Esophagus muscularis mucosa (tissue), 4 donors: ENCODE measurements around the gene MNT.

Source experiments
- CTCF ChIP-seq, 3 experiments: fragments of 200-600 bp in 2 of 3; fragments of 450-650 bp in 1 of 3; sonication (generic) in 2 of 3; IDR thresholded peaks; one replicate each; pipeline ENCODE4 v1.5.1; 2017 to 2019; ENCODE audit warnings: antibody characterized with exemption in 3 of 3, mild to moderate bottlenecking in 2 of 3, moderate library complexity in 1 of 3
- EP300 ChIP-seq: sonication (generic); formaldehyde crosslinking; IDR thresholded peaks from one replicate; pipeline ENCODE4 v1.6.1; 2017; ENCODE audit warnings: antibody characterized with exemption
- POLR2A ChIP-seq: fragments of 450-650 bp; IDR thresholded peaks from one replicate; pipeline ENCODE4 v1.6.1; 2017; ENCODE audit warnings: antibody characterized with exemption, moderate library complexity, mild to moderate bottlenecking, low read depth
- POLR2AphosphoS5 ChIP-seq, 2 donors: sonication (generic); formaldehyde crosslinking; IDR thresholded peaks; one replicate each; pipeline ENCODE4 v1.6.1; 2017; ENCODE audit warnings: antibody characterized with exemption in 2 of 2

GRCh38 chr17:2379489-2380225 lies 21.2 kb downstream of the MNT start:
- TF ChIP-seq CTCF (IDR thresholded peaks at IDR 0.05) (no peak), POLR2AphosphoS5 (IDR thresholded peaks at IDR 0.05) (no peak), POLR2A (no peak), EP300 (no peak)
